Ishikawa (cell line): ENCODE data around the gene SRSF3.

Source experiments
- NFIC ChIP-seq: IDR thresholded peaks from 2 replicates; pipeline ENCODE4 v1.6.1; 2012
- ZBTB7A ChIP-seq: IDR thresholded peaks from 2 replicates; pipeline ENCODE4 v1.6.1; 2012; ENCODE audit warnings: low read depth
- TF ChIP-seq, protein P1 (sequence below): IDR thresholded peaks from 2 replicates; pipeline ENCODE4 v1.6.1; 2012; ENCODE audit warnings: low read depth, mild to moderate bottlenecking

DNA sequence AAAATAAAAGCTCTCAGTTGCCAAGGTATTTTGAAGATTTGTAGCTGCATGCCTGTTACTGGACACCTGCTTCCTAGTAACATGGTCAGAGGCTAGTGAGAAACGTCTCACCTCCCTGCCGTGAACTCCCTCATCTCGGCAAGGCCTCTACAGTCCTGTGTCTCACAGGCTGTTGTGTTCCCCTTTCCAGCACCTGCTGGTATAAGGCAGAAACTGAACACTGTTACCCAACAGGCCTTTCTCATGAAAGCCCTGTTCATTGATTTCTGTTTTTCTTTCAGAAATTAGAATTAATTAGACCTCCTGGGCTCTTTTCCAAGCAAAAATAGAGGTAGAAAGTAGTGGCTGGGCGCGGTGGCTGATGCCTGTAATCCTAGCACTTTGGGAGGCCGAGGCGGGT is 17.6 kb upstream of the SRSF3 start:
- TF ChIP-seq, protein P1, sequence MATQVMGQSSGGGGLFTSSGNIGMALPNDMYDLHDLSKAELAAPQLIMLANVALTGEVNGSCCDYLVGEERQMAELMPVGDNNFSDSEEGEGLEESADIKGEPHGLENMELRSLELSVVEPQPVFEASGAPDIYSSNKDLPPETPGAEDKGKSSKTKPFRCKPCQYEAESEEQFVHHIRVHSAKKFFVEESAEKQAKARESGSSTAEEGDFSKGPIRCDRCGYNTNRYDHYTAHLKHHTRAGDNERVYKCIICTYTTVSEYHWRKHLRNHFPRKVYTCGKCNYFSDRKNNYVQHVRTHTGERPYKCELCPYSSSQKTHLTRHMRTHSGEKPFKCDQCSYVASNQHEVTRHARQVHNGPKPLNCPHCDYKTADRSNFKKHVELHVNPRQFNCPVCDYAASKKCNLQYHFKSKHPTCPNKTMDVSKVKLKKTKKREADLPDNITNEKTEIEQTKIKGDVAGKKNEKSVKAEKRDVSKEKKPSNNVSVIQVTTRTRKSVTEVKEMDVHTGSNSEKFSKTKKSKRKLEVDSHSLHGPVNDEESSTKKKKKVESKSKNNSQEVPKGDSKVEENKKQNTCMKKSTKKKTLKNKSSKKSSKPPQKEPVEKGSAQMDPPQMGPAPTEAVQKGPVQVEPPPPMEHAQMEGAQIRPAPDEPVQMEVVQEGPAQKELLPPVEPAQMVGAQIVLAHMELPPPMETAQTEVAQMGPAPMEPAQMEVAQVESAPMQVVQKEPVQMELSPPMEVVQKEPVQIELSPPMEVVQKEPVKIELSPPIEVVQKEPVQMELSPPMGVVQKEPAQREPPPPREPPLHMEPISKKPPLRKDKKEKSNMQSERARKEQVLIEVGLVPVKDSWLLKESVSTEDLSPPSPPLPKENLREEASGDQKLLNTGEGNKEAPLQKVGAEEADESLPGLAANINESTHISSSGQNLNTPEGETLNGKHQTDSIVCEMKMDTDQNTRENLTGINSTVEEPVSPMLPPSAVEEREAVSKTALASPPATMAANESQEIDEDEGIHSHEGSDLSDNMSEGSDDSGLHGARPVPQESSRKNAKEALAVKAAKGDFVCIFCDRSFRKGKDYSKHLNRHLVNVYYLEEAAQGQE = no peak
- TF ChIP-seq ZBTB7A (no peak), NFIC (no peak)
